IPS-20b (cell line): Measurements from ENCODE around the gene RRM1.

Source experiments
- H3K27ac ChIP-seq: one replicate; pipeline ENCODE4 v1.5.1; 2013; ENCODE audit warnings: low read length
- H3K27me3 ChIP-seq: 2 replicates; pipeline ENCODE4 v1.6.1; 2013; ENCODE audit warnings: mild to moderate bottlenecking, low read length, inconsistent platforms; ENCODE audit not compliant: insufficient read depth
- H3K36me3 ChIP-seq: 2 replicates; pipeline ENCODE4 v1.6.1; 2013; ENCODE audit warnings: low read depth, mild to moderate bottlenecking, inconsistent platforms, low read length, moderate library complexity; ENCODE audit not compliant: insufficient read depth
- H3K4me1 ChIP-seq: 2 replicates; pipeline ENCODE4 v1.6.1; 2013; ENCODE audit warnings: mild to moderate bottlenecking, control low read depth, inconsistent platforms, low read length, moderate library complexity; ENCODE audit not compliant: insufficient read depth
- H3K4me3 ChIP-seq: 2 replicates; pipeline ENCODE4 v1.5.1; 2013; ENCODE audit warnings: mild to moderate bottlenecking, low read length, inconsistent platforms
- H3K9ac ChIP-seq: 2 replicates; pipeline ENCODE4 v1.6.1; 2013; ENCODE audit warnings: low read depth, mild to moderate bottlenecking, inconsistent platforms, low read length, moderate library complexity
- H3K9me3 ChIP-seq: 2 replicates; pipeline ENCODE4 v1.6.1; 2013; ENCODE audit warnings: mild to moderate bottlenecking, low read depth, low read length, inconsistent platforms; ENCODE audit not compliant: insufficient read depth

RRM1 gene

GRCh38 chr11:4064278-4064955, 30.2 kb upstream of the RRM1 start:
- H3K9ac ChIP-seq, result no peak overlapping the region
- no peaks in the 10 kb centered on the region for H3K36me3 ChIP-seq
- H3K27me3 ChIP-seq, result no peaks in the 10 kb centered on the region
- H3K27ac ChIP-seq, result no peak overlapping the region
- H3K4me3 ChIP-seq, result no peak overlapping the region
- 0 out of 2 replicates have a peak, but pooled peaks cover 4% of the 10 kb centered on the region for H3K4me1 ChIP-seq
- no peaks in the 10 kb centered on the region for H3K9me3 ChIP-seq

- Histone ChIP-seq H3K27ac (no peak overlapping the region), H3K27me3 (no peaks in the 10 kb centered on the region), H3K4me3 (no peak overlapping the region), H3K4me1 (0 out of 2 replicates have a peak, but pooled peaks cover 4% of the 10 kb centered on the region), H3K9me3 (no peaks in the 10 kb centered on the region), H3K36me3 (no peaks in the 10 kb centered on the region), H3K9ac (no peak overlapping the region)
Measured at GRCh38 chr11:4065086-4065485, 29.5 kb upstream of the RRM1 start.

GRCh38 chr11:4065601-4066377, 28.8 kb upstream of the RRM1 start:
- no peaks in the 10 kb centered on the region for H3K9me3 ChIP-seq
- H3K36me3 ChIP-seq, result no peaks in the 10 kb centered on the region
- no peak overlapping the region for H3K4me3 ChIP-seq
- H3K4me1 ChIP-seq, result 0 out of 2 replicates have a peak, but pooled peaks cover 4% of the 10 kb centered on the region
- H3K9ac ChIP-seq, result no peak overlapping the region
- no peaks in the 10 kb centered on the region for H3K27me3 ChIP-seq
- no peak overlapping the region for H3K27ac ChIP-seq

- Histone ChIP-seq H3K4me1 (0 out of 2 replicates have a peak, but pooled peaks cover 4% of the 10 kb centered on the region), H3K27me3 (no peaks in the 10 kb centered on the region), H3K27ac (no peak overlapping the region), H3K9ac (no peak overlapping the region), H3K36me3 (no peaks in the 10 kb centered on the region), H3K9me3 (no peaks in the 10 kb centered on the region), H3K4me3 (no peak overlapping the region)
Measured at GRCh38 chr11:4066910-4067309, 27.7 kb upstream of the RRM1 start.

GRCh38 chr11:4068962-4069361, 25.6 kb upstream of the RRM1 start:
- no peaks in the 10 kb centered on the region for H3K9me3 ChIP-seq
- H3K27me3 ChIP-seq, result 0 out of 2 replicates have a peak, but pooled peaks cover 6% of the 10 kb centered on the region
- H3K27ac ChIP-seq, result no peak overlapping the region
- peaks cover 7% of the 10 kb centered on the region for H3K4me1 ChIP-seq
- H3K4me3 ChIP-seq, result no peak overlapping the region
- no peaks in the 10 kb centered on the region for H3K36me3 ChIP-seq
- no peak overlapping the region for H3K9ac ChIP-seq

GRCh38 chr11:4071325-4071724, 23.3 kb upstream of the RRM1 start:
- Histone ChIP-seq H3K27ac (no peak overlapping the region), H3K9me3 (no peaks in the 10 kb centered on the region), H3K27me3 (0 out of 2 replicates have a peak, but pooled peaks cover 6% of the 10 kb centered on the region), H3K4me1 (peaks cover 3% of the 10 kb centered on the region), H3K4me3 (no peak overlapping the region), H3K36me3 (no peaks in the 10 kb centered on the region), H3K9ac (no peak overlapping the region)

- H3K9ac ChIP-seq, result no peak overlapping the region
- H3K4me1 ChIP-seq, result peaks cover 3% of the 10 kb centered on the region
- H3K9me3 ChIP-seq, result no peaks in the 10 kb centered on the region
- no peak overlapping the region for H3K27ac ChIP-seq
- no peaks in the 10 kb centered on the region for H3K36me3 ChIP-seq
- H3K4me3 ChIP-seq, result no peak overlapping the region
- H3K27me3 ChIP-seq, result 0 out of 2 replicates have a peak, but pooled peaks cover 6% of the 10 kb centered on the region
Measured at GRCh38 chr11:4071914-4072313, 22.7 kb upstream of the RRM1 start.

GRCh38 chr11:4072668-4073285, 21.8 kb upstream of the RRM1 start:
- no peak overlapping the region for H3K27ac ChIP-seq
- no peaks in the 10 kb centered on the region for H3K36me3 ChIP-seq
- 0 out of 2 replicates have a peak, but pooled peaks cover 6% of the 10 kb centered on the region for H3K27me3 ChIP-seq
- H3K9ac ChIP-seq, result no peak overlapping the region
- no peaks in the 10 kb centered on the region for H3K9me3 ChIP-seq
- no peak overlapping the region for H3K4me3 ChIP-seq
- peaks cover 3% of the 10 kb centered on the region for H3K4me1 ChIP-seq

- Histone ChIP-seq H3K9ac (no peak overlapping the region), H3K9me3 (no peaks in the 10 kb centered on the region), H3K27me3 (0 out of 2 replicates have a peak, but pooled peaks cover 6% of the 10 kb centered on the region), H3K4me3 (no peak overlapping the region), H3K27ac (no peak overlapping the region), H3K4me1 (peaks cover 3% of the 10 kb centered on the region), H3K36me3 (no peaks in the 10 kb centered on the region)
Measured at GRCh38 chr11:4074266-4074665, 20.3 kb upstream of the RRM1 start.

GRCh38 chr11:4076774-4077173, 17.8 kb upstream of the RRM1 start:
- Histone ChIP-seq H3K36me3 (no peaks in the 10 kb centered on the region), H3K4me1 (peaks cover 3% of the 10 kb centered on the region), H3K9ac (no peak overlapping the region), H3K27me3 (peaks cover 6% of the 10 kb centered on the region; the same call in 1 of the 2 replicates), H3K4me3 (no peak overlapping the region), H3K27ac (no peak overlapping the region), H3K9me3 (no peaks in the 10 kb centered on the region)

GRCh38 chr11:4083198-4083597, 11.4 kb upstream of the RRM1 start:
- no peak overlapping the region for H3K4me3 ChIP-seq
- H3K27ac ChIP-seq, result no peak overlapping the region
- no peaks in the 10 kb centered on the region; the same call in 1 of the 2 replicates for H3K27me3 ChIP-seq
- H3K9ac ChIP-seq, result no peak overlapping the region
- no peaks in the 10 kb centered on the region for H3K9me3 ChIP-seq
- peaks cover 3% of the 10 kb centered on the region; the same call in 1 of the 2 replicates for H3K4me1 ChIP-seq
- H3K36me3 ChIP-seq, result no peaks in the 10 kb centered on the region
